ENCODE measurements around the gene EYA3.

The EYA3 gene

GRCh38 chr1:28112388-28113241 is 24.2 kb upstream of the EYA3 start:
- DNase-seq (ENCODE audit: low read depth): peak; percentile 89

- no peak for DNase-seq (ENCODE audit: low read depth)
Observed at GRCh38 chr1:28111157-28111556, 22.7 kb upstream of the EYA3 start.

GRCh38 chr1:28110555-28110954 is 22.1 kb upstream of the EYA3 start:
- DNase-seq (ENCODE audit: low read depth): no peak

- DNase-seq (ENCODE audit: low read depth): no peak
Observed at GRCh38 chr1:28109639-28110038, 21.2 kb upstream of the EYA3 start.

- DNase-seq (ENCODE audit: low read depth): no peak
Observed at GRCh38 chr1:28108001-28108400, 19.6 kb upstream of the EYA3 start.

GRCh38 chr1:28104866-28105467 is 16.6 kb upstream of the EYA3 start:
- DNase-seq (ENCODE audit: low read depth): no peak

- no peak for DNase-seq (ENCODE audit: low read depth)
Observed at GRCh38 chr1:28102189-28102588, 13.8 kb upstream of the EYA3 start.

GRCh38 chr1:28099050-28099769 is 10.8 kb upstream of the EYA3 start:
- no peak for DNase-seq (ENCODE audit: low read depth)

GRCh38 chr1:28097100-28097472 is 8.7 kb upstream of the EYA3 start:
- no peak for DNase-seq (ENCODE audit: low read depth)

- DNase-seq (ENCODE audit: low read depth): no peak
Observed at GRCh38 chr1:28096210-28097099, 8.0 kb upstream of the EYA3 start.

GRCh38 chr1:28091043-28091781 is 2.8 kb upstream of the EYA3 start:
- DNase-seq (ENCODE audit: low read depth): peak; percentile 63

GRCh38 chr1:28087614-28088167 is 719 bp downstream of the EYA3 start:
- no peak for DNase-seq (ENCODE audit: low read depth)

GRCh38 chr1:28086651-28087050 is 1.8 kb downstream of the EYA3 start:
- DNase-seq (ENCODE audit: low read depth): no peak

- DNase-seq (ENCODE audit: low read depth): no peak
Observed at GRCh38 chr1:28085129-28085528, 3.3 kb downstream of the EYA3 start.

GRCh38 chr1:28083876-28084275 is 4.5 kb downstream of the EYA3 start:
- DNase-seq (ENCODE audit: low read depth): no peak

GRCh38 chr1:28078680-28079626 is 9.5 kb downstream of the EYA3 start:
- DNase-seq (ENCODE audit: low read depth): no peak

- DNase-seq (ENCODE audit: low read depth): no peak
Observed at GRCh38 chr1:28078262-28078661, 10.1 kb downstream of the EYA3 start.

- DNase-seq (ENCODE audit: low read depth): no peak
Observed at GRCh38 chr1:28074892-28075511, 13.4 kb downstream of the EYA3 start.

- no peak for DNase-seq (ENCODE audit: low read depth)
Observed at GRCh38 chr1:28073867-28074266, 14.5 kb downstream of the EYA3 start.
